ENCODE results near the gene CYP27C1.

CYP27C1 gene

DNA sequence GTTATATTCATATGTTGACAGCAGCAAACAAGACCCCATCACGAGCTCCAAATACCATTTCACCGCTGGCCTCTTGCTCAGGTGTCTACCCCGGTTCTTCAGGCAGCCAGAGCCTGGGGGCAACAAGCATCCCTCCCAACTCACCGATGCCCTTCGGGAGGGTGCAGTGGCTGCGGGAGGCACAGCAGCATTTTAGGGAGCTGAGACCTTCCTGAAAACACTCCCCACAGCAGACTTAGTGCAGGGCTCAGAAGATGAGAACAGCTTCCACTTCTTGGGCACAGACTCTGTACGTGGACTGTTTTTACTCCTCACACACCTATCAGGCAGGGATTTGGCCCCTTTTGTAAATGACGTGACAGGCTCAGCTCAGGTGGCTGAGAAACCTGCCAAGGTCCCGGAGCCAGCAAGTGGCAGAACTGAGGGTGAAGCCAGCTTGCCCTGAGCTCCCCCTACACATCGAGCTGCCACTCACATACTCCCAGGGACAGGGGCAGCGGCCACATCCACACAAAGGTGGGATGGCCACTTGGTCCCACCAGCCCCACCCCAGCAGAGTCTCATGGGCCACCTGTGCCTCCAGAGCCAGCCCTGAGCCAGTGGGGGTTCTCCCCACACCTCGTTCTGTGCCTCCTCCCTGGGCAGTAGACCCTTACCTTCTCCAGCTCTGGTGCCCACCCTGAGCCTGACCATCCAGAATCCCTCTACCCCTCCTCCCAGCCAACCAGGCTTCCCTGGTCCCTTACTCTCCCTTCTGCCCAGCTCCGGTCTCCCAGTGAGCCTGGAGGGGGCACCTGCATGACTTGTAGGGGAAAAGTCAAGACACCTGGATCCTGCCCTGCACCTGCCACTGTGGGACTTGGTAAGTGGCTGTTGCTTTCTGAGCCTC is 28.5 kb downstream of the CYP27C1 start:
- H3K4me3 ChIP-seq (ENCODE audit: low read length): no peak overlapping the region
- TF ChIP-seq ZNF274 (IDR thresholded peaks at IDR 0.05; ENCODE audit: low read depth, low read length): no peak

DNA sequence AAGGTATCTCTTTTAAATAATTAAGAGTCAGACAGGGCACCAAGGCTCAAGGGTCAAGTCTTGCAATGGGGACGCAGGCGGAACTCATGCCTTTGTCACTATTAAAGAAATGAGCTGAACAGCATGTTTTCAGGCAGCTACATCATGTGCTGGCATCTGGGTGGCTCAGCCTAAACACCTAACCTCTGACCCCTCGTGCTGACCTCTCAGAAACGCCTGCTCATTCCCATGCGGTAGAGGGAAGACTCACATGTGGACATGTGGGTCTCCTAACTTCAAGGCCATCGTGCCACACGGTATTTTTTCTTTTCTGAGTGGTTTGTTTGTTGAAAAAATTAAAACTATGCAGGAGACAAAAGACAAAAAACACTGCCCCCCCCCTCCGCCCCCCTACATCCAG is 31.3 kb downstream of the CYP27C1 start:
- no peak overlapping the region for H3K4me3 ChIP-seq (ENCODE audit: low read length)
- TF ChIP-seq ZNF274 (IDR thresholded peaks at IDR 0.05; ENCODE audit: low read depth, low read length): no peak

DNA sequence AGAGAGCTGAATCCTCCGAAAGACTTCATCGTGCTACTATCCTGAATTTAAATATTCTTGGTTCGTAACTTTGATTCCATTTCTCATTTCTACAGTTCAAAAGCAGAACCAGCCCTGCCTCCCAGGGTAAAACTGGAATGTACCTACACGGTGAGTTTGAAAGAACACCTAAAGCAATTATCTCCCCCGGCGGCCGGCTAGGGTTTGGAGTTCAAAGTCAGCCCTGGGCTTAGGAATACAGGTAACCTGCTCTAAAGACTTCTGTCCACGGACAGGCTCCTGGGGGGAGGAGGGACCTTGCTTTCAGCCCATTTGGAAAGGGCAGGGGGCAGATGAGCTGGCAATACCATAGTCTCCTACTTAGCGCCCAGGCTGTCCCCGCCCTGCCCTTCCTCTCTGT is 32.3 kb downstream of the CYP27C1 start:
- no peak for TF ChIP-seq ZNF274 (IDR thresholded peaks at IDR 0.05; ENCODE audit: low read depth, low read length)
- no peak overlapping the region for H3K4me3 ChIP-seq (ENCODE audit: low read length)

DNA sequence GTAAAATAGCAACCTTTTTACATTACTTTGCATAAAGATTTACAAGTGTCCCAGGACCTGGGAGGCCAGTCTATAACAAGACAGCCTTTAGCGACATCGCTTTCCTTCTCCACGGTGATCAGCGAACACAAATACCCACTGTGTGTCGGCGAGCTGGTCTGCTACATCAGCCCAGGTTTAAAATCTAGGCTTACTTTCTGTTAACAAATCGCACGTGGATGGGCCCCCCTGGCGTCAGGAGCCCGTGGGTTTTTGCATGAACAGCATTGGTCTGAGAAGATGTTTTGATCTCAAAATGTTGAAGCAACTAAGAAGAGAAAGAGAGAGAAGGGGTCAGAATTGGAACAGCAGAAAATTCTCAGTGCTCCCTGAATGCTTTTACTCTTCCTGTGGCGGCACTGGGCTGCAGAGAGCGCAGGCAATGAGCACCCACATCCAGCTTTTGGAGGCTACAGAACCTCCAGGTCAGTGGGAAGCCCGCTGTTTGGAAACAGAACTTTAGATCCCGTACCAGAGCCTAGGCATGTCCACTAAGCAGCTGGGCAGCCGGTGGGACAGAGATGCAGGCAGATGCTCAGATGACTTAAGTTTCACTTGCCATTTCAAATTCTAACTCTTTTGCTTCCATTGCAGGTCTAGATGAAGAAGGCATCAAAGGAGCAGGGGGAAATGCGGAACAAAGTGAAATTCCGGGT is 32.9 kb downstream of the CYP27C1 start:
- no peak for TF ChIP-seq ZNF274 (IDR thresholded peaks at IDR 0.05; ENCODE audit: low read depth, low read length)
- H3K4me3 ChIP-seq (ENCODE audit: low read length): no peak overlapping the region

DNA sequence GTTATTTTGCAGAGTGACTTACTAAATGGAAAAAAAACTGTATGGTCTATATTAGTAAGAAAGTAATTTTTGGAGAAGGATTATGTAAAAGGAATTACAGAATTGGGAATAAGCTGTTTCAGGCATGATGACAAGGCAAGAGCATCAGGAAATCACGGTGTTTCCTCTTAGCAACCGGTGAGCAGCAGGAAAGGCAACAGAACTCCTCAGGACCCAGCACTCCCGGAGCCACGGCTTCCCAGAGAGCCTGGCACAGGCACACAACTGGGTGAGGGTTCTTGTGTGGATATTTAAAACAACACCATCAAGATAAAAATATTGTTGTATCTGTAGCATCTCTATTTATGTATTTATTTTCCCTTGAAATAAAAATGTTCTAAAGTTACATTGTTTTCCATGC is 34.4 kb downstream of the CYP27C1 start:
- H3K4me3 ChIP-seq (ENCODE audit: low read length): no peak overlapping the region
- TF ChIP-seq ZNF274 (IDR thresholded peaks at IDR 0.05; ENCODE audit: low read depth, low read length): no peak

DNA sequence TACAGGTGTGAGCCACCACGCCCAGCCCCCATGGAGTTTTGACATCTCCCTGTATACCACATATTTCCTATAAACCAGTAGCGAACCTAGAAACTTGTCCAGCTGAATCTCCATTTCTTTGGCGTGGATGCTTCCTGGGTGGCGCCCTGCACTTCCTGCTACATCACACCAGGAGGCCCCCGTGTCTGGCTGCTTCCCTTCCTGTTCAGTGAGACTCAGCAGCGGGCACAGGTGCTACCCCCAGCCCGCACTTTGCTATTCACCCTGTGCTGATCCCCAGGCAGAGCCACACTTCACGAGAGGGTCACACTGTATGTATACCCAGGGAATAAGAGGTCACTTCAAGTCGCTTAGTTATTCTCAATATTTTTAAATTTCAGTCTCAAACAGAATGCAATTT is 35.0 kb downstream of the CYP27C1 start:
- no peak for TF ChIP-seq ZNF274 (IDR thresholded peaks at IDR 0.05; ENCODE audit: low read depth, low read length)
- H3K4me3 ChIP-seq (ENCODE audit: low read length): no peak overlapping the region

DNA sequence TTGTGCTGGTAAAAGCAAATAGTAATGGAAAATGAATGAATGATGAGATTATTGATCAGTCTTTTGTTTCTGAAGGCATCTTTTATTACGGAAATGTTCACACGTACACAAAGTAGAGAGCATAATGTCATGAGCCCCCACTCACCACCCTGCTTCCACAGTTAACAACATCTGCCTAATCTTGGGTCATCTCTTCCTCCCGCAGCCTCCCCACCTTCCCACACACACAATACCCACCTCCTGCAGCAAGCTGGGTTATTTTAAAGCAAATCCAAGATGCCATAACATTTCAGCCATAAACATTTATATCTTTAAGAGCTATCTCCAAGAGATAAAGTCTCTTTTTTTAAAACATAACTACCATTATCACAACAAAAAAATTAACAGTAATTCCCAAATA is 36.3 kb downstream of the CYP27C1 start:
- no peak for TF ChIP-seq ZNF274 (IDR thresholded peaks at IDR 0.05; ENCODE audit: low read depth, low read length)

DNA sequence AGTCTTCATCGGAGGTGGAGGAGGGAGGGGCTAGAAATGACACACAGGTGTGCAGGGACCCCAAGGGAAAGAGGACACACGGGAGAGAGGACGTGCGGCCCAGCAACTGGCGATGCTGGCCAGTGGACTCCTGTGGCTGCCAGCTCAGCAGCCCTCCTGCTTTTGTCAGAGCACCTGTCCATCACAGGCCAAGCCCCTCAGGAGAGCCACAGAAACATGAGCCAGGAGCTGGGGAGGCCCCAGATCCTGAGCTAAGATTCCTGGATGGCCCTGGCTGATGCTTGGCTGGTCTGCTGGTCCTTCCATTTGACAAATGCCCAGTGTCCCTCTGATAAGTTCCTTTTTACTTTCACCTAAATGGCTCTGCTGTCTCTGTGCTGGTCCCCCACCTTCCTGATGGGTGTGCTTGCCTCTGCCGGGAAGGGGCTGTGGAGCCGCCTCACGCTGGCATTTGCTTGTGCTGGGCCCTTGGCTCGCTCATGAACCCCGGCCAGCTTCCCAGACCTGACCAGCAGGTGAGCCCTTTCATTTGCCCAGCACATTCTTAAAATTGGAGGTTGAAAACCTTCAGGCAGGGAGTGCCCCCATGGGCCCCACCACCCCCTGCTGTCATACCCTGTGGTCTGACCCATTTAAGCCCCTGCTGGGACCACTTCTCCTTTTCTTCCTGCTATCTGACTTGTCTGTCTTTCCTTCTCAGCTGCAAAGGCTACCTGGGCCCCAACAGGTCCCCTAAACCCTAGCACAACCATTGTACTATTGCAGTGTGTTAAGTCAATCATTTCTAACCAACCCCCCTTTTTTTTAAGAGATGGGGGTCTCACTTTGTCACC is 37.3 kb downstream of the CYP27C1 start:
- H3K4me3 ChIP-seq (ENCODE audit: low read length): no peak overlapping the region
- TF ChIP-seq ZNF274 (IDR thresholded peaks at IDR 0.05; ENCODE audit: low read depth, low read length): no peak

More for the DNA sequence above, 36.3 kb downstream of the CYP27C1 start:
- no peak overlapping the region for H3K4me3 ChIP-seq (ENCODE audit: low read length)

DNA sequence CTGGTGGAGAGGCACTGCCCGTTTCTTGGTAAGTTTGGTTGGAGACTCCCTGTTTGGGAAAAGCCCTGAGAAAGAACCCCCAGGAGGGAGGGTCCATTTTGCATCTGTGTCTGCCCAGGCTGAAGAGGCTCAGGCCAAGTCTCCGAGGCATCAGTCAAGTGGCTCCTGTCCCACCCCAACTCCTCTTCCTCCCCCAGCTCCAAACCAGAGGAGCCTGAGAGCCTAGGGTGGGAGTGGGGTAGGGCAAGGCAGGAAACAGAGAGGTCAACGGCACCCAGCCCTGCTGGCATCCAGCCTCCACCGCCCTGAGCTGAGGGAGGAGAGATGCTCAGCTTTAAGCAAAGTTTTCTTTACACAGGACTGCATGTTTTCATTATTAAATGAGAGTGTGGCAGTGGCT is 38.2 kb downstream of the CYP27C1 start:
- no peak overlapping the region for H3K4me3 ChIP-seq (ENCODE audit: low read length)
- no peak for TF ChIP-seq ZNF274 (IDR thresholded peaks at IDR 0.05; ENCODE audit: low read depth, low read length)

DNA sequence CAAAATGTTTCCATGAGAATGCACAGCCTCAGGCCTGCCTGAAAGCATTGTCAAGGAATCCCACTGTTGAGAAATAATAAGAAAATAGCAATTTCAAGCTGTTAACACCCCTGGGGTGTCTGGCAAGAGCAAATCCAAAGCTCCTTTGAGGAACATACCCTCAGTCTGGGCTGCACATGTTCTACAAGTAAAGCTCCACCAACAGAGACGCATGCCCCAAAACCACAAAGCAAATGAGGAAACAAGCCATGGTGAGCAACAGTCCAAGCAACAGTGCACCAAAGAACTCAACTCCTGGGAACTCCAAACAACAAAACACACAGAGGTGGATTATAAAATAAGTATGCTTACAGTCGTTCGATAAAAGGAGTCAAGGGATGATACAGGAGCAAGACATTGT is 40.3 kb downstream of the CYP27C1 start:
- no peak overlapping the region for H3K4me3 ChIP-seq (ENCODE audit: low read length)
- TF ChIP-seq ZNF274 (IDR thresholded peaks at IDR 0.05; ENCODE audit: low read depth, low read length): no peak

DNA sequence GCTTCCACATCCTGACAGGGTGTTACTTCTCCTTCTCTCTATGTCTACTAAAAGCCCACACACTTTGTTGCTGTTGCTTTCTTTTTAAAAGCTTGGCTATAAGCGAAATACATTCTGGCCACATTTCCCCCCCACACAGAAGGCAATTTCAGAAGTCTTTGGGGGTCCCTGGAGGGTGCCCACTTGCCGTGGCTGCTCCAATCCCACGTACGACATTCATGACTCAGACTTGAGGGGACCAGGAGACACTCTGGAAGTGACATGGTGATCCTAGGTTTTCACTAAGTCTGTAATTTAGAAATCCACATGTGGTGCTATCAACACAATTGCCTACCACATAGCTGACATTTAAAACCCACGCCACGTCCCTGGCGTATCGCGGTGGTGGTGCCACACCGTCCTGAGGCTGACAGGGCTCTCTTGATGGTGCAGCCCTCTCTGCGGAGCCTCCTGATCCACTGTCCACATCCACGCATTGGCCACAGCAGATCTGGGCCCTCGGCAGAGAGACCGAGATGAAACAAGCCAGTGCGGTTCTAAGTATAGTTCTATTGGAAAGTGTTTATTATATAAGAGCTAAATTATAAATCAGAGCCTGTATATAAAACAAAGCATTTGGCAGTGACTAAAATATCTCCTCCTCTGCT is 42.4 kb downstream of the CYP27C1 start:
- no peak for TF ChIP-seq ZNF274 (IDR thresholded peaks at IDR 0.05; ENCODE audit: low read depth, low read length)
- H3K4me3 ChIP-seq (ENCODE audit: low read length): no peak overlapping the region

DNA sequence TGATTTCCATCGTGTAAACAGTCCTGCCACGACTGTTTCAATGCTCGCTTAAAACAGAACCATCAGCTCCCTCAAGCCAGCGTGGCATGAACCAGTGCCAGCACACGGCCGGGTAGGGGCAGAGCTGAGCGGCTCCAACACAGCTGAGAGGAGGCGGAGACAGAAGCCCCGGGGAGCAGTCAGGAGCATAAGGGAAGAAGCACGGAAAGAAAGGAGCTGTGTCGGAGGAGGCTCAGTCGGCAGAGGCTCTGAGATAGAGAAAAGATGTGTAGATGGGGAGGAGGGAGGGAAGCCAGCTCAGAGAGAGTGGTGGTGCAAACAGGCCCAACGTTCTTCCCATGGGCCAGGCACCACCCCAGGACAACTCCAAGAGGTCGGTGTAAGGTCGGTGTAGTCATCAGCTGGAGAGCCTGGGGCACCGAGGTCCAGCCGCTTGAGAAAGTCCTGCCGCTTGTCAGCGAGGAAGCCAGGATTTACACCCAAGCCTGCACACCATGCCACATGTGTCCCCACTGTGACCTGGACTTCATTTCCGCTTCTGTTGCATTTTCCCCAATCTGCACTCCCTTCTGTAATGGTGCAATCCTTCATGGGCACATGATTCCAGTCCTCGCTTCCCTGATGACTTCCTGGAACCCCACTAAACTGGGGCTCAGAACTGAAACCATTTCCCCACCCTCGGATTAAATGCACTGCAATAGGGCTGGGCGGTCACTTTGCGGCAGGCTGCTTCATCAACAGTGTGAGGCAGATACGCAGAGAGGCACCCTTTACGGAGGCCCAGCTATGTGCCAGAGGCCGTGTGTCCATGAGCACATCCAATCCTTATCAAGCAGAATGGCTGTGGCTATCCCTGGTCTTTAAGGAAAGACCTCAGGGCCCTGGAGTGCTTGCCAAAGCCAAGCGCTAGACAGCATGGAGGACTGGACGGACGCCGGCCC is 43.5 kb downstream of the CYP27C1 start:
- H3K4me3 ChIP-seq (ENCODE audit: low read length): no peak overlapping the region
- TF ChIP-seq ZNF274 (IDR thresholded peaks at IDR 0.05; ENCODE audit: low read depth, low read length): no peak
